ENCODE results near the gene SEC14L5.

SEC14L5 gene

DNA sequence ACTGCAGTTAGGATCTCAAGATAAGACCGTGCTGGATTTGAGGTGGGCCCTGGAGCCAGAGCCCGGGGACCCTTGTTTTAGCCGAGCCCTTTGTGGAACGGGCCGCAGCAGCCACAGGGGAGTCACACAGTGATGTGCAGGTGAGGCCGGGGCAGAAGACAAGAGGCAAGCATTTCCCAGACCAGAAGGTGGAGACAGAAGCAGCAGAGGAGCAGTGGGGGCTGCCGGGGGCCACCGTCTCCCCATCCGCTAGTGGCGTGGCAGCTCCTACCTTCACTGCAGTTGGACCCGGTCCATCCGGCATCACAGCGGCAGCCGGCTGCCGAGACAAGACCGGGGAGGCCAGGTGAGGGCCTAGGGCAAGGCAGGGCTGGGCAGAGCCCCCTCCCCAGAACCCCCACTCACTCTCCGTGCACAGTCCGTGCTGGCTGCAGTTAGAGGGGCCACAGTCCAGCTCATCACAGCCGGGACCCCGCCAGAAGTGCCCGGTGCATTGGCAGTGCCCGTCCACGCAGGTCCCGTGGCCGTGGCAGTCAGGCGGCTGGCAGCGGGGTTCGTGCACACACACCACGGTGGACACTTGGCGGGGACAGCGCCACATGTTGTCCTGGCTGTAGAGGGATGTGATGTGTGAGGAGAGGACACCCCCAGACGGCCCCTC, 69.6 kb downstream of the SEC14L5 start:
- ChIA-PET POLR2A (no interaction called here), CTCF (no interaction called here)
- no peaks in the 10 kb centered on the region for H3K4me1 ChIP-seq (ENCODE audit: control insufficient read depth, insufficient read depth, low read length)
- no peak overlapping the region for H3K4me3 ChIP-seq (ENCODE audit: low read depth, low read length)
- no peak overlapping the region for H3K27ac ChIP-seq (ENCODE audit: extremely low read depth, low read depth, low read length)
- no peaks in the 10 kb centered on the region for H3K9me3 ChIP-seq (ENCODE audit: control insufficient read depth, insufficient read depth, low read depth, low read length)
- H3K36me3 ChIP-seq (ENCODE audit: control insufficient read depth in 2 of 2, insufficient read depth in 1 of 2, low read length in 2 of 2): no peaks in the 10 kb centered on the region
- no peak for TF ChIP-seq ZNF24 (tag by site-specific recombination; IDR thresholded peaks at IDR 0.05)
- TF ChIP-seq, protein P1, sequence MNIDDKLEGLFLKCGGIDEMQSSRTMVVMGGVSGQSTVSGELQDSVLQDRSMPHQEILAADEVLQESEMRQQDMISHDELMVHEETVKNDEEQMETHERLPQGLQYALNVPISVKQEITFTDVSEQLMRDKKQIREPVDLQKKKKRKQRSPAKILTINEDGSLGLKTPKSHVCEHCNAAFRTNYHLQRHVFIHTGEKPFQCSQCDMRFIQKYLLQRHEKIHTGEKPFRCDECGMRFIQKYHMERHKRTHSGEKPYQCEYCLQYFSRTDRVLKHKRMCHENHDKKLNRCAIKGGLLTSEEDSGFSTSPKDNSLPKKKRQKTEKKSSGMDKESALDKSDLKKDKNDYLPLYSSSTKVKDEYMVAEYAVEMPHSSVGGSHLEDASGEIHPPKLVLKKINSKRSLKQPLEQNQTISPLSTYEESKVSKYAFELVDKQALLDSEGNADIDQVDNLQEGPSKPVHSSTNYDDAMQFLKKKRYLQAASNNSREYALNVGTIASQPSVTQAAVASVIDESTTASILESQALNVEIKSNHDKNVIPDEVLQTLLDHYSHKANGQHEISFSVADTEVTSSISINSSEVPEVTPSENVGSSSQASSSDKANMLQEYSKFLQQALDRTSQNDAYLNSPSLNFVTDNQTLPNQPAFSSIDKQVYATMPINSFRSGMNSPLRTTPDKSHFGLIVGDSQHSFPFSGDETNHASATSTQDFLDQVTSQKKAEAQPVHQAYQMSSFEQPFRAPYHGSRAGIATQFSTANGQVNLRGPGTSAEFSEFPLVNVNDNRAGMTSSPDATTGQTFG (tag by site-specific recombination; IDR thresholded peaks at IDR 0.05; ENCODE audit: borderline replicate concordance): no peak
- TF ChIP-seq, protein P2, sequence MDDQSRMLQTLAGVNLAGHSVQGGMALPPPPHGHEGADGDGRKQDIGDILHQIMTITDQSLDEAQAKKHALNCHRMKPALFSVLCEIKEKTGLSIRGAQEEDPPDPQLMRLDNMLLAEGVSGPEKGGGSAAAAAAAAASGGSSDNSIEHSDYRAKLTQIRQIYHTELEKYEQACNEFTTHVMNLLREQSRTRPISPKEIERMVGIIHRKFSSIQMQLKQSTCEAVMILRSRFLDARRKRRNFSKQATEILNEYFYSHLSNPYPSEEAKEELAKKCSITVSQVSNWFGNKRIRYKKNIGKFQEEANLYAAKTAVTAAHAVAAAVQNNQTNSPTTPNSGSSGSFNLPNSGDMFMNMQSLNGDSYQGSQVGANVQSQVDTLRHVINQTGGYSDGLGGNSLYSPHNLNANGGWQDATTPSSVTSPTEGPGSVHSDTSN (CRISPR knock-in tag; IDR thresholded peaks at IDR 0.05): no peak
- no peak for TF ChIP-seq KLF9 (tag by site-specific recombination; IDR thresholded peaks at IDR 0.05; ENCODE audit: low read depth)
- TF ChIP-seq ZFP3 (tag by site-specific recombination; IDR thresholded peaks at IDR 0.05; ENCODE audit: low read depth): no peak
- TF ChIP-seq ZSCAN23 (tag by site-specific recombination; IDR thresholded peaks at IDR 0.05): no peak
- no peak for TF ChIP-seq GLIS2 (tag by site-specific recombination; IDR thresholded peaks at IDR 0.05)
- no peak for TF ChIP-seq ZNF544 (tag by site-specific recombination; IDR thresholded peaks at IDR 0.05)
- TF ChIP-seq HOXC10 (CRISPR knock-in tag; IDR thresholded peaks at IDR 0.05): no peak
- no peak for TF ChIP-seq RBAK (tag by site-specific recombination; IDR thresholded peaks at IDR 0.05)

DNA sequence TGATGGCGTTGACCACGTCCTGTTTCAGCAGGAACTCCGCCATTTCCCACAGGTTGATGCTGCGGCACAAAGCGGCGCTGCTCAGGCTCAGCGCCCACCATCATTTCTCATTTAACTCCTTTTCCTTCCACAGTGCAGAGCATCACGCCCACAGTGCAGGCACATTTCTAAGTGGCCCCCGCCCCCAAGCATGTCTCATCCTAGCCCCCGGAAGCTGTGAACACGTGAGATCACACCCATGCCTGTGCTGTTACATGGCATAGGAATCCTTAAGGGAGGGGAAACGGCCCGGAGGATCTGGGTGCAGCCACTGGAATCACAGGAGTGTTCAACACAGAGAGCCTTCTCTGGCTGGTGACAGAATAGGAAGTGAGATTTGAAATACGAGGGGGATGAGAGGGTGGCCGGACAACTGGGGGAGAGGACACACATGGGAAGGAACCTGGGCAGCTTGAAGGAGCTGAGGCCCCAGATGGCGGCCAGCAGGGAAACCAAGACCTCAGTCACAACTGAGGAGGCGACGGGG, 70.9 kb downstream of the SEC14L5 start:
- H3K4me3 ChIP-seq (ENCODE audit: low read depth, low read length): no peak overlapping the region
- no peaks in the 10 kb centered on the region for H3K9me3 ChIP-seq (ENCODE audit: control insufficient read depth, insufficient read depth, low read depth, low read length)
- H3K27ac ChIP-seq (ENCODE audit: extremely low read depth, low read depth, low read length): no peak overlapping the region
- no peaks in the 10 kb centered on the region for H3K36me3 ChIP-seq (ENCODE audit: control insufficient read depth in 2 of 2, insufficient read depth in 1 of 2, low read length in 2 of 2)
- no peaks in the 10 kb centered on the region for H3K4me1 ChIP-seq (ENCODE audit: control insufficient read depth, insufficient read depth, low read length)
- ChIA-PET CTCF (no interaction called here), POLR2A (no interaction called here)
- TF ChIP-seq EGR2 (tag by site-specific recombination; IDR thresholded peaks at IDR 0.05; ENCODE audit: low read depth) (peak; percentile 40; the same call in 1 of the 2 replicates), ZNF555 (tag by site-specific recombination; conservative IDR thresholded peaks at IDR 0.05) (no peak), ZNF24 (tag by site-specific recombination; IDR thresholded peaks at IDR 0.05) (no peak), ZNF623 (tag by site-specific recombination; IDR thresholded peaks at IDR 0.05) (no peak), HOXD13 (CRISPR knock-in tag; IDR thresholded peaks at IDR 0.05; ENCODE audit: borderline replicate concordance) (no peak), ZFHX2 (tag by site-specific recombination; conservative IDR thresholded peaks at IDR 0.05) (0 out of 2 replicates have a peak, but pooled peaks have one; percentile 39)

DNA sequence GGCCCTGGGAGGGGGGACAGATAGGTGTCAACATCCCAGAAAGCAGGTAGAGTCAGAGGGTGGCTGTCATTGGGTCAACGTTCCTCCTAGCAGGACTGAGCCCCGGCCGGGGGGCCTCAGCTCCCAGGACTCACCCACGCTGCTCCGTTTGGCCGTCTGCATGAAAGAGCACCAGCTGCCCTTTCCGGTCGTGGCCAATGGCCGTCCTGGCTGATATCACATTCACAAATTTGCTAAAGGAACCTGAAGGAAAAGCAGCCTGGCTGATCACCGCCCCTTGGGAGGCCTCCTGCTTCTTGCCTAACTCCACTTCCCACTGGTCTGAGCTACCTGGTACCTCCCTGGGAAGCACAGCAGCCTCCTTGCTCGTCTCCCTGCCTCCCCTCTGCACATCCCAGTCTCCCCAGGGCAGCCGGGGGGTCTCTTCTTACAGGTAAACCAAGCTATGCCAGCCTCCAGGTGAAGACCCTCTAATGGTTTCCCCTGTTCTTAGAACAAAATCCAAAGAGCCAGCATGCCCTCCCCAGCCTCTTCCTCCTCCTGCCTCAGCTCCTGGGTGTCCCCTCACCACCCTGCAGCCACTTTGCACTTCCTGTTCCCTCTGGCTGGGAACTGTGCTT, 72.2 kb downstream of the SEC14L5 start:
- Histone ChIP-seq H3K36me3 (ENCODE audit: control insufficient read depth in 2 of 2, insufficient read depth in 1 of 2, low read length in 2 of 2) (no peaks in the 10 kb centered on the region), H3K9me3 (ENCODE audit: control insufficient read depth, insufficient read depth, low read depth, low read length) (no peaks in the 10 kb centered on the region), H3K27ac (ENCODE audit: extremely low read depth, low read depth, low read length) (no peak overlapping the region), H3K4me3 (ENCODE audit: low read depth, low read length) (no peak overlapping the region), H3K4me1 (ENCODE audit: control insufficient read depth, insufficient read depth, low read length) (no peaks in the 10 kb centered on the region)
- ChIA-PET CTCF (interaction anchor here (0.5 to 0.8 kb wide), 4 partner anchors 14 to 68 kb away, joined by 3 to 7 read pairs (median 3); no protein-coding TSS in a partner anchor), POLR2A (interaction anchor here (0.7 kb wide), 1 partner anchor 23 kb away, joined by 3 read pairs; no protein-coding TSS in a partner anchor)
- TF ChIP-seq GLIS1 (tag by site-specific recombination; IDR thresholded peaks at IDR 0.05): no peak
- TF ChIP-seq, protein P3, sequence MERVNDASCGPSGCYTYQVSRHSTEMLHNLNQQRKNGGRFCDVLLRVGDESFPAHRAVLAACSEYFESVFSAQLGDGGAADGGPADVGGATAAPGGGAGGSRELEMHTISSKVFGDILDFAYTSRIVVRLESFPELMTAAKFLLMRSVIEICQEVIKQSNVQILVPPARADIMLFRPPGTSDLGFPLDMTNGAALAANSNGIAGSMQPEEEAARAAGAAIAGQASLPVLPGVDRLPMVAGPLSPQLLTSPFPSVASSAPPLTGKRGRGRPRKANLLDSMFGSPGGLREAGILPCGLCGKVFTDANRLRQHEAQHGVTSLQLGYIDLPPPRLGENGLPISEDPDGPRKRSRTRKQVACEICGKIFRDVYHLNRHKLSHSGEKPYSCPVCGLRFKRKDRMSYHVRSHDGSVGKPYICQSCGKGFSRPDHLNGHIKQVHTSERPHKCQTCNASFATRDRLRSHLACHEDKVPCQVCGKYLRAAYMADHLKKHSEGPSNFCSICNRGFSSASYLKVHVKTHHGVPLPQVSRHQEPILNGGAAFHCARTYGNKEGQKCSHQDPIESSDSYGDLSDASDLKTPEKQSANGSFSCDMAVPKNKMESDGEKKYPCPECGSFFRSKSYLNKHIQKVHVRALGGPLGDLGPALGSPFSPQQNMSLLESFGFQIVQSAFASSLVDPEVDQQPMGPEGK (tag by site-specific recombination; IDR thresholded peaks at IDR 0.05): no peak
- TF ChIP-seq, protein P4, sequence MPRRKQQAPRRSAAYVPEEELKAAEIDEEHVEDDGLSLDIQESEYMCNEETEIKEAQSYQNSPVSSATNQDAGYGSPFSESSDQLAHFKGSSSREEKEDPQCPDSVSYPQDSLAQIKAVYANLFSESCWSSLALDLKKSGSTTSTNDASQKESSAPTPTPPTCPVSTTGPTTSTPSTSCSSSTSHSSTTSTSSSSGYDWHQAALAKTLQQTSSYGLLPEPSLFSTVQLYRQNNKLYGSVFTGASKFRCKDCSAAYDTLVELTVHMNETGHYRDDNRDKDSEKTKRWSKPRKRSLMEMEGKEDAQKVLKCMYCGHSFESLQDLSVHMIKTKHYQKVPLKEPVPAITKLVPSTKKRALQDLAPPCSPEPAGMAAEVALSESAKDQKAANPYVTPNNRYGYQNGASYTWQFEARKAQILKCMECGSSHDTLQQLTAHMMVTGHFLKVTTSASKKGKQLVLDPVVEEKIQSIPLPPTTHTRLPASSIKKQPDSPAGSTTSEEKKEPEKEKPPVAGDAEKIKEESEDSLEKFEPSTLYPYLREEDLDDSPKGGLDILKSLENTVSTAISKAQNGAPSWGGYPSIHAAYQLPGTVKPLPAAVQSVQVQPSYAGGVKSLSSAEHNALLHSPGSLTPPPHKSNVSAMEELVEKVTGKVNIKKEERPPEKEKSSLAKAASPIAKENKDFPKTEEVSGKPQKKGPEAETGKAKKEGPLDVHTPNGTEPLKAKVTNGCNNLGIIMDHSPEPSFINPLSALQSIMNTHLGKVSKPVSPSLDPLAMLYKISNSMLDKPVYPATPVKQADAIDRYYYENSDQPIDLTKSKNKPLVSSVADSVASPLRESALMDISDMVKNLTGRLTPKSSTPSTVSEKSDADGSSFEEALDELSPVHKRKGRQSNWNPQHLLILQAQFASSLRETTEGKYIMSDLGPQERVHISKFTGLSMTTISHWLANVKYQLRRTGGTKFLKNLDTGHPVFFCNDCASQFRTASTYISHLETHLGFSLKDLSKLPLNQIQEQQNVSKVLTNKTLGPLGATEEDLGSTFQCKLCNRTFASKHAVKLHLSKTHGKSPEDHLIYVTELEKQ (tag by site-specific recombination; IDR thresholded peaks at IDR 0.05; ENCODE audit: borderline replicate concordance): no peak

Measured in HEK293 (cell line).